HG02610 (cell line): ENCODE results near the gene KRT9.
"Not testable (repeated sequence)": the region's sequence is repeated elsewhere in the genome, so short reads cannot be mapped to it uniquely, and the experiment has no call there.

Source experiments
- ATAC-seq: cut with Tn5 transposase; IDR thresholded peaks from one replicate; pipeline ENCODE4 v1.9.1; 2021; ENCODE audit warnings: mild to moderate bottlenecking, moderate library complexity; ENCODE audit not compliant: unreplicated experiment

The KRT9 gene, protein sequence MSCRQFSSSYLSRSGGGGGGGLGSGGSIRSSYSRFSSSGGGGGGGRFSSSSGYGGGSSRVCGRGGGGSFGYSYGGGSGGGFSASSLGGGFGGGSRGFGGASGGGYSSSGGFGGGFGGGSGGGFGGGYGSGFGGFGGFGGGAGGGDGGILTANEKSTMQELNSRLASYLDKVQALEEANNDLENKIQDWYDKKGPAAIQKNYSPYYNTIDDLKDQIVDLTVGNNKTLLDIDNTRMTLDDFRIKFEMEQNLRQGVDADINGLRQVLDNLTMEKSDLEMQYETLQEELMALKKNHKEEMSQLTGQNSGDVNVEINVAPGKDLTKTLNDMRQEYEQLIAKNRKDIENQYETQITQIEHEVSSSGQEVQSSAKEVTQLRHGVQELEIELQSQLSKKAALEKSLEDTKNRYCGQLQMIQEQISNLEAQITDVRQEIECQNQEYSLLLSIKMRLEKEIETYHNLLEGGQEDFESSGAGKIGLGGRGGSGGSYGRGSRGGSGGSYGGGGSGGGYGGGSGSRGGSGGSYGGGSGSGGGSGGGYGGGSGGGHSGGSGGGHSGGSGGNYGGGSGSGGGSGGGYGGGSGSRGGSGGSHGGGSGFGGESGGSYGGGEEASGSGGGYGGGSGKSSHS

DNA sequence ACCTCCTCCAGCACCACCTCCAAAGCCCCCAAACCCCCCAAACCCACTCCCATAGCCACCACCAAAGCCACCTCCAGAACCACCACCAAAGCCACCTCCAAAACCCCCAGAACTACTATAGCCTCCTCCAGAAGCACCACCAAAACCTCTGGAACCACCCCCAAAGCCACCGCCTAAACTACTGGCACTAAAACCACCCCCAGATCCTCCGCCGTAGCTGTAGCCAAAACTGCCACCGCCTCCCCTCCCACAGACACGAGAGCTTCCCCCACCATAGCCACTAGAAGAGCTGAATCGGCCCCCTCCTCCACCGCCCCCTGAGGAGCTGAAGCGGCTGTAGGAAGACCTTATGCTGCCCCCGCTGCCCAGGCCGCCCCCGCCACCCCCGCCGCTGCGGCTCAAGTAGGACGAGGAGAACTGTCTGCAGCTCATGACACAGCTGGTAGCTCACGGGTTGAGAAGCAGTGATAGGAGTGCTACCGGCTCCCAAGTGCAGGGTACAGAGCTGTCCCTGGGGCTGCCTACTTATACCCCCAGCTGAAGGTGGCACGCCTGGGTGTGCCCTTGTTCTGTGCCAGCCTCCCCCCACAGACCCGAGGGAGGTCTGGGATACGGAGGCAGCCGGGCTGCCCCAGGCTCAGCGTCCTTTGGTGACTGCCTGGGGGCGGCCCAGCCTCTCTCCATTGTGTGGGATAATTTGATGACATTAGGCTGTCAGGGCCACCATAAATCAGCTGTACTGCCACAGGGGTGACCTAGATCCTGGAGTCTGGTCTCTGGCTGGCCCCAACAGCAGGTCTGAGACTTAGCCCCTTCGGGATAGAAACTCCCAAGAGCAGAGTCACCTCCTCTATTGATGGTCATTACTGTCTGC is at the start of gene KRT9:
Gene KRT9, minus strand, starts transcription at position 499 of the 874 bp plus-strand sequence. Its CDS starts 67 bp downstream, at position 432.
- no peak for ATAC-seq

GRCh38 chr17:41621435-41621817 is 49.6 kb upstream of the KRT9 start:
- ATAC-seq: not testable (repeated sequence)

GRCh38 chr17:41620583-41621434 is 49.0 kb upstream of the KRT9 start:
- ATAC-seq: no peak

GRCh38 chr17:41619927-41620582 is 48.2 kb upstream of the KRT9 start:
- ATAC-seq: not testable (repeated sequence)

GRCh38 chr17:41619036-41619926 is 47.4 kb upstream of the KRT9 start:
- ATAC-seq: no peak

DNA sequence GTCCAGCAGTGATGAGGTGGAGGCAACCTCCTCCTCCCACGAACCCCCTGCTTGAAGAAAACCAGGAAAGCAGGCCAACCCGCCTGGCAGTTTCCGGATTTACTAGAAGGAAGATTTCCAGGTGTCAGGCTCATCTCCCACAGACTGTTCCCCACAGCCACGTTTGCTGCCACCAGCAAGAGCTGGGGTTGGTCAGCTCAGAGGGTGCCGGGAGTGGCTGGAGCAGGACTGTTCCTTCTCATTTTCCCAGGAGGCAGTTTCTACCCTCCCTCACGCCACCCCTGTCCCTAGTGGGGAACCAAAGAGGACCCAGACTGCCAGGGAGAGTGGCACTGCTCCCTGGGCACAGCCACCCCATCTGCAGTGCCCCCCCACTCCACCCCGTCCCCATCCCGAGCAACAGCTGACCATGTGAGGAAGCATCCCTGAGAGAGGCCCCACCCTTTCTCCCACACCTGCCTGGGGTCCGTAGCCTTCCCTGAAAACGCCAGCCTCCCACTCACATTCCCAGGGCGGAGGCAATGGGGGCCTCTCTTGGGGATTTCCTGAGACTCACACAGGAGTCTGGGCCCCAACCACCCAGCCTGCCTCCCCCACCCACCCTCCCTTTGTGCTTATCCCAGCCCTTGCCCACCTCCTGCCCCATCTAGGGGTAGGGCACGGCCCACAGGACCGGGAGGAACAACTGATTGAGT is 46.6 kb upstream of the KRT9 start:
- no peak for ATAC-seq

GRCh38 chr17:41617698-41618097 is 45.8 kb upstream of the KRT9 start:
- ATAC-seq: no peak

DNA sequence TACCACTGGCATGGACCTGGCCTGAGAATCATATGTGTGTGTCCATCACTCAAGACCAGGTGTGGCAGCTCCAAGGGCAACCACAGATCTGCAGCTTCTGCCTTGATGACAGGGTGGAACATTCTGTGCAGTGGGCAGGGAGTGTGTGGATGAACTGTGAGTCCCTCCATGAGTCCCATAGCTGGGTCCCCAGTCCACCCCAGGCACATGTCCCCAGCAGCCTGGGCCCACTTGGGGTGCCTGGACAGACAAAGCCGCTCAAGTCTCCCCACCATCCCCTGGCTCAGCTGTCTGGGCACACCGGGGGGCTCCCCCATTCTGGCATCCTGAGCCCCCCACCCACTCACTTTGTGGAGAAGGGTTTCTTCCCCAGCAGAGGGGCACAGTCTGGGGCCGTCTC is 45.3 kb upstream of the KRT9 start:
- no peak for ATAC-seq

DNA sequence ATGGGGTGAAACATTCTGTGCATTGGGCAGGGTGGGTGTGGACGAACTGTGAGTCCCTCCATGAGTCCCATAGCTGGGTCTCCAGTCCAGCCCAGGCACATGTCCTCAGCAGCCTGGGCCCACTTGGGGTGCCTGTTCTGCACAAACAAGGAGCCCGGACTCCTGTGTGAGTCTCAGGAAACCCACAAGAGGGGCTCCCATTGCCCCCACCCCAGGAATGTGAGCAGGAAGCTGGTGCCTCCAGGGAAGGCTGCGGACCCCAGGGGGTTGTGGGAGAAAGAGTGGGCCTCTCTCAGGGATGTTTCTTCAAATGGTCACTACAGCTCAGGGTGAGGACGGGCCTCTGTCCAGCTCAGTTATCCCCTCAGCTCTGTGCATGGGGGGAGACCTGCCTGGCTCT is 44.6 kb upstream of the KRT9 start:
- not testable (repeated sequence) for ATAC-seq

DNA sequence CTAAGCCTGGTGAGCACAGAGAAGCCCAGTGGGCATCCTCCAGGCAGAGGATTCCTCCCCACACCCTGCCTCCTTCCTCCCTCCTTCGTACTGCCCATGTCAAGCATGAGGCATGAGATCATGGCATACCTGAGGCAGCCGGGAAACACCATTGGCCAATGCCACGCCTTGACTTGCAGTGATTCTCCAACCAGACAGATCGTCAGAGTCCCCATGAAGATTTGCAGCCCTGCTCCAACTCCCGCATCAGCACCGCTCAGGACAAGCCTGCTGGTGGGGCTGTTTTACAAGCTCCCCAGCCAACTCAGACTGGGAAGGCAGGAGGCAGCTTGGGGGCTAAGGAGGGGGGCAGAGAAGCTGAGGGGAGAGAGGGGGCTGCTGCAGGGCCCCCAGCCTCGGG is 43.6 kb upstream of the KRT9 start:
- no peak for ATAC-seq

GRCh38 chr17:41614767-41615166 is 42.9 kb upstream of the KRT9 start:
- not testable (repeated sequence) for ATAC-seq

DNA sequence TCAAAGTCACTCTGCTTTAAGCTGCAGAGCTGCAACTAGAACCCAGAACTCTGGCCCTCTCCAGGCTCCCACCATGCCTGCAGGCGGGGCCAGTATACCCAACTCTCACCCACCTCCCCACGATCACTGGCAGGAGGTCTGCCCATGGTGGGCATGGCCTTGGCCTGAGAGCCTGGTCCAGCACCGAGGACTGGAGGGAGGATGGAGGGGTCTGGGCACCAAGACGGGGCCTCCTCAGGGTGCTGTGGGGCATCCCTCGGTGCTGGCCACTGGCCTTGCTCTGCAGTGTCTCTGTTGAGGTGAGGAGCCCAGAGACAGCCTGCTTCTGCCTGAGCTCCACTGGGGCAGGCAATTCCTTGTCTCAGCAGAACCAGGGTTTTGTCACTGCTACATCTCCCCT is 42.2 kb upstream of the KRT9 start:
- no peak for ATAC-seq

GRCh38 chr17:41613277-41614082 is 41.6 kb upstream of the KRT9 start:
- no peak for ATAC-seq

- ATAC-seq: not testable (repeated sequence)
Observed at GRCh38 chr17:41612376-41613160, 40.7 kb upstream of the KRT9 start, which contains the start of gene KRT16. KRT16 (minus strand) TSS chr17:41612767; CDS start chr17:41612688, 79 bp downstream.

GRCh38 chr17:41610965-41611640 is 39.2 kb upstream of the KRT9 start:
- no peak for ATAC-seq

GRCh38 chr17:41610061-41610517 is 38.2 kb upstream of the KRT9 start:
- not testable (repeated sequence) for ATAC-seq
